ENCODE measurements around the gene ELMO3.

ELMO3 gene

DNA sequence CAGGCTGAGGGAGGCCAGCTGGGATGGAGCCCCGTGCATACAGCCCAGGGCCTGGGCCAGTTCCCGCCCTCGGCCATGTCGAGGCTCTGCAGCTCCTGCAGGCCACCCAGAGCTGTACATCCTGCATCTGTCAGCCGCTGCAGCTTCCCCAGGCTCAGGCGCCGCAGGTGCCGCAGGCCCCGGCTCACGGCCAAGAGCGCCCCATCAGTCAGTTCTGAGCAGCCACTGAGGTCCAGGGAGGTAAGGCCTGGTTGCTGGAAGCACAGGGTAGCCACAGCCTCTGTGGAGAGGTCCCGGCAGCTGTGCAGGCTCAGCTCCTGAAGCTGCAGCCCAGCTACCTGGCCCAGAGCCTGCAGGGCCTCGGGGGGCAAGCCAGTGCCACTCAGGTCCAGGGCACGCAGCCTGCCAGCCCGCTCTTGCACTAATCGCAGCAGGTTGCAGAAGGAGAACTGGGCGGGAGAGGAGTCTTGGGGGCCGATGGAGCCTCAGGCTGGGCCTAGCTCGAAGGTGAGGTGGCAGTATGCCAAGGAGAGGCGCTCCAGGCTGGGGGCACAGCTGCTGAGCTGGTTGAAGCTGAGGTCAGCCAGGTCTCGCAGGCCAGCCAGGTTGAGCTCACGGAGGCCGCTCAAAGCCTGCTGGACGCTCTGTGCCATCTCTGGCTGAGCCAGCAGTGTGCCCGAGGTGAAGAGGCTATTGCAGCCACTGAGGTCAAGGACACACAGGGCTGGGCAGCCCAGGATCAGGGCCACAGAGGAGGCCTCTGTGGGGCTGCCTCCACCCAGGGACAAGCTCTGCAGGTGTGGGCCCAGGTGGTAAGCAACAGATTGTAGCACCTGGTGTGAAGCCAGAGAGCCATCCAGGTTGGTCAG lies 11.4 kb downstream of the ELMO3 start:
- Histone ChIP-seq H3K9ac (ENCODE audit: low read depth, low read length) (no peak overlapping the region), H3K9me3 (ENCODE audit: control insufficient read depth, insufficient read depth, low read length) (no peaks in the 10 kb centered on the region), H3K4me1 (ENCODE audit: control insufficient read depth, insufficient read depth, low read length) (peaks cover 5% of the 10 kb centered on the region; the same call in 1 of the 2 replicates), H3K4me3 (ENCODE audit: low read depth, low read length) (no peak overlapping the region), H3K27ac (ENCODE audit: low read depth, low read length) (no peak overlapping the region), H3K36me3 (ENCODE audit: control insufficient read depth, insufficient read depth, low read length) (no peaks in the 10 kb centered on the region), H3K27me3 (ENCODE audit: control insufficient read depth, insufficient read depth, low read length) (peaks cover 8% of the 10 kb centered on the region)

DNA sequence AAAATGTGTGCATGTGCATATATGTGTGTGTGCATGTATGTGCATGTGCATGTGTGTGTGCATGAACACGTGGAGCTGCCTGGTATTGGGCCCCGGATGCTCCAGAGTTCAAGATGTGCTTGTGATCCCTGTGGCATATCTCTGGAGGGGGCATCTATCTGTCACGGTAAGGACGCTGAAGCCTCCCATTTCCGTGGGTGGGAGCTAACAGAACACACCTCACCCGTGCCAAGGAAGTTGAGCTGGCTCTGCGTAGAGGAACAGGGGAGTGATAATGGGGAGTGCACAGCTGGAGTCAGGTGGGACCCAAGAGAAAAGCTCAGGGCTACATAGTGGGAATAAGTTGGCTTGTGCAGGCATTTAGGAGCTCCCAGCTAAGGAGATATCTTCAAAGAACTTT lies 12.7 kb downstream of the ELMO3 start:
- no peak overlapping the region for H3K9ac ChIP-seq (ENCODE audit: low read depth, low read length)
- H3K27me3 ChIP-seq (ENCODE audit: control insufficient read depth, insufficient read depth, low read length), result peaks cover 8% of the 10 kb centered on the region
- H3K27ac ChIP-seq (ENCODE audit: low read depth, low read length), result no peak overlapping the region

DNA sequence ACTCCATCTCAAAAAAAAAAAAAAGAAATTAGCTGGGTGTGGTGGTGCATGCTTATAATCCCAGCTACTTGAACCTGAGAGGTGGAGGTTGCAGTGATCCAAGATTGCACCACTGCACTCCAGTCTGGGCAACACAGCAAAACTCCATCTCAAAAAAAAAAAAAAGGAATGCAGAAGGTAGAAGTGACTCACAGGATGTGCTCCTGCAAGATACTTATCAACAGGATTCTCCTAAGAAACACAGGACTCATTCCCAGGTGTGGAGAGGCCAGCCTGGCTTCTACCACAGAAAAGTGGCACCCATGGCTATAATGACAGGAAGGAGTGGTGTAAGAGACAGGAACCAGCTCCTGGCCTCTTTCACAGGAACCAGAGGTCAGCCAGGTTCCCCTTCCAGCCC lies 13.8 kb downstream of the ELMO3 start:
- Histone ChIP-seq H3K27ac (ENCODE audit: low read depth, low read length) (no peak overlapping the region), H3K27me3 (ENCODE audit: control insufficient read depth, insufficient read depth, low read length) (peaks cover 8% of the 10 kb centered on the region), H3K9ac (ENCODE audit: low read depth, low read length) (no peak overlapping the region), H3K4me1 (ENCODE audit: control insufficient read depth, insufficient read depth, low read length) (no peaks in the 10 kb centered on the region), H3K9me3 (ENCODE audit: control insufficient read depth, insufficient read depth, low read length) (no peaks in the 10 kb centered on the region), H3K4me3 (ENCODE audit: low read depth, low read length) (no peak overlapping the region), H3K36me3 (ENCODE audit: control insufficient read depth, insufficient read depth, low read length) (no peaks in the 10 kb centered on the region)

More for the DNA sequence above, 12.7 kb downstream of the ELMO3 start:
- Histone ChIP-seq H3K4me3 (ENCODE audit: low read depth, low read length) (no peak overlapping the region), H3K4me1 (ENCODE audit: control insufficient read depth, insufficient read depth, low read length) (peaks cover 5% of the 10 kb centered on the region; the same call in 1 of the 2 replicates), H3K9me3 (ENCODE audit: control insufficient read depth, insufficient read depth, low read length) (no peaks in the 10 kb centered on the region), H3K36me3 (ENCODE audit: control insufficient read depth, insufficient read depth, low read length) (no peaks in the 10 kb centered on the region)

DNA sequence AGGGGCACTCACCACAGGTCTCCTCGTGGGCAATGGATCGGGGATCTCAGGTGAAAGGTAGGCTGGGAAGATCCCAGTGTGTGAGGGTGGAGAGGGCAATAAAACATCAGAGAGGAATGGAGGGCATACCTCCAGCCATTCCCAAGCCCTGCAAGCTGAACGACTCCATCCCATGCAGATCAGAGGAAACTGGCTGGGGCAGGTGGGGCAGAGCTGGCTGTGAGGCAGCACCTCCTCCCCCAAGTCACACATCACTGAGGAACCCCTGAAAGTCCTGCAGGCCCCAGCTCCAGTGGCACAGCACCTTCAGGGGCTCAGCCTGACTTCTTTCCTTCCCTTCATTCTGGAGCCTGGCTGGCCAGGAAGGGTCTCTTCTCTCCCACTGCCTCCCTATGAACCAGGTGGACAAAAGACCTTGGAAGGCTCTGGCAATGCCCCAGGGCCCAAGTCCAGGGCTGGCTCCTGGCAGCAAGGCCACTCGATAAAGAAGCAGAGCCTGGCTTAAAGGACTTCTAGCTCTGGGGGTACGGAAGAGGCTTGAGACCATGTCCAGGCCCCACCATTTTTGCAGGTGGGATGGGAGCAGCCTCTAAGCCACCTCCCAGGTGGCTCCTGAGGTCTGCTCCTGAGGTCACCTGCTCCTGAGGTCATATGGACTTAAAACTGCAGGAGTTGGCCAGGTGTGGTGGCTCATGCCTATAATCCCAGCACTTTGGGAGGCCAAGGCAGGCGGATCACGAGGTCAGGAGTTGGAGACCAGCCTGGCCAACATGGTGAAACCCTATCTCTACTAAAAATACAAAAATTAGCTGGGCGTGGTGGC lies 14.5 kb downstream of the ELMO3 start:
- Histone ChIP-seq H3K27me3 (ENCODE audit: control insufficient read depth, insufficient read depth, low read length) (peaks cover 8% of the 10 kb centered on the region), H3K4me1 (ENCODE audit: control insufficient read depth, insufficient read depth, low read length) (no peaks in the 10 kb centered on the region), H3K36me3 (ENCODE audit: control insufficient read depth, insufficient read depth, low read length) (no peaks in the 10 kb centered on the region), H3K9me3 (ENCODE audit: control insufficient read depth, insufficient read depth, low read length) (no peaks in the 10 kb centered on the region), H3K4me3 (ENCODE audit: low read depth, low read length) (no peak overlapping the region), H3K27ac (ENCODE audit: low read depth, low read length) (no peak overlapping the region), H3K9ac (ENCODE audit: low read depth, low read length) (no peak overlapping the region)

DNA sequence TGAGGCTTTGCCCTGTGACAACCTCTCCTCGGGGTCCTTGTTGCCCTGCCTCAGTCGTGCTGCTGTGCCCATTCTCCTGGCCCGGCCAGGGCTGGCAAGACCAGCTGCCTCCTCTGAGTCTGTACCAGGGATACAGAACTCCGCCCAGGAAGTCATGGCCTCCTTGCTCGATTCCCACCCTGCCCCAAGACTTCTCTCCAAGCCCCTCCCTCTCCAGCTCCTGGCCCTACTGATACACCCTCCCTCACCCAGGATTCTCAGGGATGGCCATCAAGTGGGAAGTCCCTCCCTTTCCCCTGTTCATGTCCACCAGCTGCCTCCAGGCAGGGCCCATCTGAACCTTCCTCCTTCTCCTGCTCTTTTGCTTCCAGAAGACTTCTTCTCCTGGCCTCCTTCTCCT lies 16.8 kb downstream of the ELMO3 start:
- Histone ChIP-seq H3K9me3 (ENCODE audit: control insufficient read depth, insufficient read depth, low read length) (no peaks in the 10 kb centered on the region), H3K27ac (ENCODE audit: low read depth, low read length) (no peak overlapping the region), H3K4me1 (ENCODE audit: control insufficient read depth, insufficient read depth, low read length) (no peaks in the 10 kb centered on the region), H3K27me3 (ENCODE audit: control insufficient read depth, insufficient read depth, low read length) (peaks cover 8% of the 10 kb centered on the region), H3K36me3 (ENCODE audit: control insufficient read depth, insufficient read depth, low read length) (no peaks in the 10 kb centered on the region), H3K9ac (ENCODE audit: low read depth, low read length) (no peak overlapping the region), H3K4me3 (ENCODE audit: low read depth, low read length) (no peak overlapping the region)

DNA sequence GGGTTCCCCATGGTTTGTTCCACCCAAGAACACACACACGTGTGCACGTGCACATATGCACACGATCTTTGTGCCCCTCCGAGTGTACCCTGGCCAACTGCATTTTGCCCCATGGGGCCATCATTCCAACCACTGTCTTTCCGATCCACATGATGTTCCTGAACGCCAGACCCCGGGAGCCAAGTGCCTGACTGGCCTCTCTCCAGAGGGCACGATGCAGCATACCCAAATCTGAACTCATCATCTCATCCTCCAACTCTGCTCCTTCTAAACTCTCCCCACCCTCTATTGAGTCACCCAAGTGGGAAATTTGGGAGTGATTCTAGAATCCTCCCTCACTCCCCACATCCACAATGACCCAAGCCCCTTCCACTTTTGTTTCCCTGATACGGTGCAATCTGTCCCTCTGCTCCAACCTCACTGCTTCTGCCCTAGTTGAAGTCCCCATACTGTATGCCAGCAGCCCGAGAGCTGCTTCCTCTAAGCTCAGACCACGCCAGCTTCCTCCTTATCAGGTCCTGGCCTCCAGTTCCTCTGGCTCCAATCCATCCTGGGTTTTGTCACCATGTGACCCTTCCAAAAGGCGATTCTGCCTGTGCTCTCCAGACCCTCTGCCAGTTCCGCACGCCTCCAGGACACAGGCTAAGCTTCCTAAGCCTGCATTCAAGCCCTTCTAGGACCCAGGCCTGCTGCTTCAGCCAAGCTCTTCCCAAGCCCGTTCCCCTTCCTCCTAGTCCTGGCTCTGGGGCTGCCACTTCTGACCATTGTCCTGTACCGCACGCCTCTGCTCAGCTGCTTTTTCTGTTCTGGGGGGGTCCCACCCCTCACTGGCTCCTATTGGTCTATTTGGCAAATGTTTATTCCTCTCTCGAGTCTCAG lies 17.9 kb downstream of the ELMO3 start:
- H3K4me3 ChIP-seq (ENCODE audit: low read depth, low read length), result no peak overlapping the region
- H3K27ac ChIP-seq (ENCODE audit: low read depth, low read length), result no peak overlapping the region
- no peaks in the 10 kb centered on the region for H3K9me3 ChIP-seq (ENCODE audit: control insufficient read depth, insufficient read depth, low read length)
- no peaks in the 10 kb centered on the region for H3K36me3 ChIP-seq (ENCODE audit: control insufficient read depth, insufficient read depth, low read length)
- H3K4me1 ChIP-seq (ENCODE audit: control insufficient read depth, insufficient read depth, low read length), result no peaks in the 10 kb centered on the region
- H3K9ac ChIP-seq (ENCODE audit: low read depth, low read length), result no peak overlapping the region
- H3K27me3 ChIP-seq (ENCODE audit: control insufficient read depth, insufficient read depth, low read length), result peaks cover 4% of the 10 kb centered on the region

DNA sequence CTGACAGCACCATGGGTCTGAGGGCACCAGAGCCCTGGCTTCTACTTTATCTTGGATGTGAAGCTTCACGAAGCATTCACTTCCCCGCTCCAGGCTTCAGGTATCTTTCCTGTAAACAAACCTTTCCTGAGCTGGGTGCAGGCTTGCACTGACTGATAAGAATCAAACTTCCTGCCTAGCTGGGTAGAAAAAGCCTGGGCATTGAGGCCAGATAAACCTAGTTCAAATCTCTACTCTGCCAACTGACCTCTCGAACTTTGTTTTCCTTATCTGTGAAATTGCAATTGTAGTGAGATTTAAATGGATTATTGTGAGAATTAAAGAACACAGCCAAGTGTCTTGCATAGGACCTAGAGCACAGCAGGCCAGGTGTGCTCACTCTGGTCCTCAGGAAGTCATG lies 25.1 kb downstream of the ELMO3 start:
- Histone ChIP-seq H3K4me3 (ENCODE audit: low read depth, low read length) (no peak overlapping the region), H3K27me3 (ENCODE audit: control insufficient read depth, insufficient read depth, low read length) (no peaks in the 10 kb centered on the region), H3K36me3 (ENCODE audit: control insufficient read depth, insufficient read depth, low read length) (peaks cover 10% of the 10 kb centered on the region), H3K27ac (ENCODE audit: low read depth, low read length) (no peak overlapping the region), H3K9me3 (ENCODE audit: control insufficient read depth, insufficient read depth, low read length) (no peaks in the 10 kb centered on the region), H3K4me1 (ENCODE audit: control insufficient read depth, insufficient read depth, low read length) (peaks cover 4% of the 10 kb centered on the region; the same call in 1 of the 2 replicates), H3K9ac (ENCODE audit: low read depth, low read length) (no peak overlapping the region)

DNA sequence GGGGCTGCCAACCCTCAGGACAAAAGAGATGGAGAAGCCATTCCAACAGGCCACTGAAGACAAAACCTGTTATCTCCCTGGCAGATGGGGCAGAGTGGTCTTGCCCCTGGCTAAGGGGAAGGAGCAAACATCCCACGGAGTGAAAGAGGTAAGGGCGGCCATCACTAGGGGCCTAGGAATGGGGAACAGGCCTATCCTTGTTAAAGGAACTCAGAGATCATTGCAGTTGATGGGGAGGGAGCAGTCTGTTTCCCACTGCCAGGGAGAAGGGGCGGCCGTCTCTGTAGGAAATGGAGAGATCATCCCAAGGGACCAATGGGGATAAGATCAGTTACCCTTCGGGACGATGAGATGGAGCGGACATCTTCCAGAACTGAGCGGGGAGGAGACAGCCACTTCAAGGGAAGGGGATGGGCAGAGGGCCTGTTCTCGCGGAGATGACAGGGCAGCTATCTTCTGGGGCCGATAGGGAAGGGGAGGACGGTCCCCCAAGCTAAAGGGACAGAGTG lies 27.4 kb downstream of the ELMO3 start:
- H3K9ac ChIP-seq (ENCODE audit: low read depth, low read length), result no peak overlapping the region
- no peak overlapping the region for H3K27ac ChIP-seq (ENCODE audit: low read depth, low read length)
- H3K36me3 ChIP-seq (ENCODE audit: control insufficient read depth, insufficient read depth, low read length), result peaks cover 34% of the 10 kb centered on the region

DNA sequence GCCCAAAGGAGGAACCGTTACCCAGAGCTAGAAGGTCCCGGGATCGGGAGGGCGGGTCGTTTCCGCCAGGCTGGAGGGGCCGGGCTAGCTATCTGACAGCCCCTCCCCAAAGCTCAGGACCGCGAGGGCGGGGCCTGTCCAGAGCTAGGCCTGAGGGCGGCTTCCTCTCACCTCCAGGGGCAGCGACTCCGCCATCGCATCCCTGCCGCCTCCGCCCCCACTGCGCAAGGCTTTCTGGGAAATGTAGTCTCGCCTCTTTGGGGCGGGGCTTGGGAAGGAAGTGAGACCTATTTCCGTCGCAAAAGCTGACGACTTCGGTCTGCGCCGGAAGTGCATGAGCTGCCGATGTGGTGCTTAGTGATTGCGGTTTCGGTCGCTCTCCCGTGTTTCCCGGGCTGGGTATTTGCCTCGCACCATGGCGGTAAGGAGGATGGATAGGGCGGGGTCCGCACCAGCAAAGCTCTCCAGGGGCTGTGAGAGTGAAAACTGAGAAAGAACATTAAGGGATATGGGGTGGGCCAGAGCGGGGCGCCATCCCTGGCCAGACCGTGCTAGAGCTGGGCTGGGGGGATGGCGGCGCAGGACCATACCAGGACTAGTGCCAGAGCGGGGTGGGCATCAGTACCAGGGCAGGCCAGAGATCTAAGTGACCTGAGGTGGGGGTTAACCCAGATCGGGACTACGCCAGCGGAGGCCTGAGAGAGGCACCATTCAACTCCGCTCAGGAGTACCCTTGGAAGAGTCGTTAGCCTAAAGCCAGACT lies 28.1 kb downstream of the ELMO3 start, which contains the start of gene TMEM208:
TMEM208 (plus strand) TSS at position 327 of the 763 bp plus-strand sequence; CDS start at position 416, 89 bp downstream.
- Histone ChIP-seq H3K4me3 (ENCODE audit: low read depth, low read length) (peak within 1 kb of the TSS; percentile 92), H3K27ac (ENCODE audit: low read depth, low read length) (peak within 1 kb of the TSS; percentile 71)

More for the DNA sequence above, 27.4 kb downstream of the ELMO3 start:
- Histone ChIP-seq H3K9me3 (ENCODE audit: control insufficient read depth, insufficient read depth, low read length) (no peaks in the 10 kb centered on the region), H3K4me3 (ENCODE audit: low read depth, low read length) (peak overlapping the region; percentile 92), H3K4me1 (ENCODE audit: control insufficient read depth, insufficient read depth, low read length) (peaks cover 4% of the 10 kb centered on the region; the same call in 1 of the 2 replicates), H3K27me3 (ENCODE audit: control insufficient read depth, insufficient read depth, low read length) (no peaks in the 10 kb centered on the region)

DNA sequence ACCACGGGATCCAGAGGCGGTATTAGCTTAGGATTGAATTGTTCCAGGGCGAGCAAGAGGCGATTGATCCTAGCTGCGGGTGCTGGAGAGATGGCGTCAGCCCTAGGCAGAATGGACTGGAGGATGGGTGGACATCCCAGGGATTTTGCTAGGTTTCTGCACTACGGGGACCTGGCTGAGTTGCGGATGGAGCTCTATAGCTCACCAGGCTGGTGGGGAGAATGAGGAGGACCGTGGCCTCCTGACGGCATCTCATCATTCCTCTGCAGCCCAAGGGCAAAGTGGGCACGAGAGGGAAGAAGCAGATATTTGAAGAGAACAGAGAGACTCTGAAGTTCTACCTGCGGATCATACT lies 28.6 kb downstream of the ELMO3 start:
- H3K27ac ChIP-seq (ENCODE audit: low read depth, low read length), result peak overlapping the region; percentile 71

More for the DNA sequence above, 28.1 kb downstream of the ELMO3 start, which contains the start of gene TMEM208:
- Histone ChIP-seq H3K9me3 (ENCODE audit: control insufficient read depth, insufficient read depth, low read length) (no peaks in the 10 kb centered on the region), H3K9ac (ENCODE audit: low read depth, low read length) (peak within 1 kb of the TSS; percentile 71), H3K4me1 (ENCODE audit: control insufficient read depth, insufficient read depth, low read length) (peaks cover 4% of the 10 kb centered on the region; the same call in 1 of the 2 replicates), H3K27me3 (ENCODE audit: control insufficient read depth, insufficient read depth, low read length) (no peaks in the 10 kb centered on the region), H3K36me3 (ENCODE audit: control insufficient read depth, insufficient read depth, low read length) (peaks cover 40% of the 10 kb centered on the region)

More for the DNA sequence above, 28.6 kb downstream of the ELMO3 start:
- peaks cover 41% of the 10 kb centered on the region for H3K36me3 ChIP-seq (ENCODE audit: control insufficient read depth, insufficient read depth, low read length)
- H3K4me1 ChIP-seq (ENCODE audit: control insufficient read depth, insufficient read depth, low read length), result peaks cover 4% of the 10 kb centered on the region; the same call in 1 of the 2 replicates
- no peaks in the 10 kb centered on the region for H3K27me3 ChIP-seq (ENCODE audit: control insufficient read depth, insufficient read depth, low read length)
- H3K9me3 ChIP-seq (ENCODE audit: control insufficient read depth, insufficient read depth, low read length), result no peaks in the 10 kb centered on the region
- H3K9ac ChIP-seq (ENCODE audit: low read depth, low read length), result peak overlapping the region; percentile 71
- peak overlapping the region; percentile 92 for H3K4me3 ChIP-seq (ENCODE audit: low read depth, low read length)

Measured in HUES48 (cell line).